ENCODE measurements around the gene MOSPD3. TPM values are rescaled to one million over a fixed set of nuclear protein-coding genes. Genes with fewer than 3 reads are reported as not detected.

Gene MOSPD3
- total RNA-seq, 4 donors from 2014 or later, result 13.5 to 39.6 (median 18.4) TPM

DNA sequence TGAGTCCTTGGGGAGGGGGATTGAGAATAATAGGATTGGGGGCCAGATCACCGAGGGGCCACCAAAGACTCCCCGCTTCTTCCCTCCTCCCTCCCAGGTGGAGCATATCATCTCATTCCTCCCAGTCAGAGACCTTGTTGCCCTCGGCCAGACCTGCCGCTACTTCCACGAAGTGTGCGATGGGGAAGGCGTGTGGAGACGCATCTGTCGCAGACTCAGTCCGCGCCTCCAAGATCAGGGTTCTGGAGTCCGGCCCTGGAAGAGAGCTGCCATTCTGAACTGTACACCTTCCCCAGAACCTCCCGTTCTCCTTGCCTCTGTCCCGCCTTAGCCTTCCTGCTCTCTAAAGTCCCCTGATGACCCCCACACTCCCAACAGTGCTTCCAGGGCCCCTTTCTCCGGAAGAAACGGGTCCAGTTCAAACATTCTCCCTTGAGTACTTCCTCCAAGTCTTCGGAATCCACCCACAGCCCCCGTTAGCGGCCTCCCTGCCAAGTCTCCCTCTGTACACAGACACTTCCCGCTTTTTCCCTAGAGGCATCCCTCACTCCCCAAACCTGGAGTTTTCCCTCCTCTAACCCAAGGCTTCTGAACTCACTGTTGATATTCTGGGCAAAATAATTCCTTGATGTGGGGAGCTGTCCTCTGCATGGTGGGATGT lies 22.1 kb upstream of the MOSPD3 start:
- TF ChIP-seq POLR2AphosphoS5 (IDR thresholded peaks at IDR 0.05) (no peak), EP300 (IDR thresholded peaks at IDR 0.05; ENCODE audit: low read depth) (no peak), CTCF (IDR thresholded peaks at IDR 0.05) (no peak), POLR2A (IDR thresholded peaks at IDR 0.05) (no peak)
- no peaks in the 10 kb centered on the region for H3K36me3 ChIP-seq
- peak overlapping the region in 2 of 4 donors; percentile 21 to 38 for H3K27ac ChIP-seq
- intact Hi-C loops (cut with DNase I; ENCODE audit: low total_unique reads) (no loop called here), in situ Hi-C loops (cut with MboI; ENCODE audit: low pct_ligation_motif_present in 1 of 4, low pct_unique_long_range_greater_than_20kb in 1 of 4, low sequenced_read_pairs in 3 of 4) (loop anchor here in 1 of 4 donors (25.0 kb wide), 1 partner anchor 97 kb away; the partner anchor contains the start of gene GIGYF1)
- 26 to 55% methylated on average over 4 to 20 of the region's 20 CpGs for WGBS, 2 donors (ENCODE audit: low coverage in 1 of 2)
- no peak for DNase-seq
- no peak overlapping the region for H3K4me3 ChIP-seq
- peaks cover 0 to 11% (median 8%) of the 10 kb centered on the region in 4 donors for H3K4me1 ChIP-seq
- no peaks in the 10 kb centered on the region for H3K27me3 ChIP-seq
- H3K9me3 ChIP-seq, result no peaks in the 10 kb centered on the region

DNA sequence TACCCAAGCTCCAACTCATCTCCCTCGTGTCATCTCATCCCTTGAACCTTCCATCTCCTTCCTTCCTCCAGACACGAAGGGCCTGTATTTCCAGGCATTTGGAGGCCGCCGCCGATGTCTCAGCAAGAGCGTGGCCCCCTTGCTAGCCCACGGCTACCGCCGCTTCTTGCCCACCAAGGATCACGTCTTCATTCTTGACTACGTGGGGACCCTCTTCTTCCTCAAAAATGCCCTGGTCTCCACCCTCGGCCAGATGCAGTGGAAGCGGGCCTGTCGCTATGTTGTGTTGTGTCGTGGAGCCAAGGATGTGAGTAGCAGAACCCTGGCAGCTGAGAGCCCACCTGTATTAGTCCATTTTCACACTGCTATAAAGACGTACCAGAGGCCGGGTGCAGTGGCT lies 20.7 kb upstream of the MOSPD3 start:
- no peak for DNase-seq
- in situ Hi-C loops (cut with MboI; ENCODE audit: low pct_ligation_motif_present in 1 of 4, low pct_unique_long_range_greater_than_20kb in 1 of 4, low sequenced_read_pairs in 3 of 4), result loop anchor here in 1 of 4 donors (25.0 kb wide), 1 partner anchor 96 kb away; the partner anchor contains the start of gene GIGYF1
- intact Hi-C loops (cut with DNase I; ENCODE audit: low total_unique reads), result no loop called here
- Histone ChIP-seq H3K27ac (no peak overlapping the region), H3K27me3 (no peaks in the 10 kb centered on the region), H3K36me3 (no peaks in the 10 kb centered on the region), H3K4me1 (peaks cover 0 to 9% (median 6%) of the 10 kb centered on the region in 4 donors), H3K4me3 (no peak overlapping the region), H3K9me3 (no peaks in the 10 kb centered on the region)
- no peak for TF ChIP-seq CTCF (IDR thresholded peaks at IDR 0.05)
- TF ChIP-seq POLR2A (IDR thresholded peaks at IDR 0.05), result no peak
- 90 to 91% methylated on average over 2 to 17 of the region's 17 CpGs for WGBS, 2 donors (ENCODE audit: low coverage in 1 of 2)

DNA sequence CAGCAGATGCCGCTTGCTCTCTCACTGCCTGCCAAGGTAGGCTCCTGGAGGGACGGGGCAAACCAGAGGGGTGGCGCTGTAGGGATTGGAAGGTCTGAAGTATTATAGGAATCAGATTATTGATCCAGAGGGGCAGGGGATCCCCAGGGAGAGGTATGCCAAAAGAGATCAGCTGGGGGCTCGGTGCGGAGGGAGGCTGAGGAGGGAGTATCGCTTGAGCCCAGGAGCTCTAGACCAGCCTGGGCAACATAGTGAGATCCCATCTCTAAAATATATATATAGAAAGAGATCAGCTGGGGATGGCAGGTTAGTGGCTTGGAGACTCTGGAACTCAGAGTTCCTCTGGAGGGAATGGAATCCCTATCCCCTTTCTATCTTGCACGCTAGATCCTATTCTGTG lies 17.2 kb upstream of the MOSPD3 start:
- Histone ChIP-seq H3K9me3 (no peaks in the 10 kb centered on the region), H3K36me3 (no peaks in the 10 kb centered on the region), H3K27ac (no peak overlapping the region), H3K27me3 (no peaks in the 10 kb centered on the region), H3K4me1 (no peaks in the 10 kb centered on the region), H3K4me3 (no peak overlapping the region)
- 92 to 100% methylated on average over 2 to 7 of the region's 7 CpGs for WGBS, 2 donors (ENCODE audit: low coverage in 1 of 2)
- DNase-seq, result no peak
- in situ Hi-C loops (cut with MboI; ENCODE audit: low pct_ligation_motif_present in 1 of 4, low pct_unique_long_range_greater_than_20kb in 1 of 4, low sequenced_read_pairs in 3 of 4) (loop anchor here in 1 of 4 donors (25.0 kb wide), 1 partner anchor 92 kb away; the partner anchor contains the start of gene GIGYF1), intact Hi-C loops (cut with DNase I; ENCODE audit: low total_unique reads) (no loop called here)
- no peak for TF ChIP-seq POLR2AphosphoS5 (IDR thresholded peaks at IDR 0.05)
- TF ChIP-seq POLR2A (IDR thresholded peaks at IDR 0.05), result no peak
- no peak for TF ChIP-seq CTCF (IDR thresholded peaks at IDR 0.05)
- TF ChIP-seq EP300 (IDR thresholded peaks at IDR 0.05; ENCODE audit: low read depth), result no peak

DNA sequence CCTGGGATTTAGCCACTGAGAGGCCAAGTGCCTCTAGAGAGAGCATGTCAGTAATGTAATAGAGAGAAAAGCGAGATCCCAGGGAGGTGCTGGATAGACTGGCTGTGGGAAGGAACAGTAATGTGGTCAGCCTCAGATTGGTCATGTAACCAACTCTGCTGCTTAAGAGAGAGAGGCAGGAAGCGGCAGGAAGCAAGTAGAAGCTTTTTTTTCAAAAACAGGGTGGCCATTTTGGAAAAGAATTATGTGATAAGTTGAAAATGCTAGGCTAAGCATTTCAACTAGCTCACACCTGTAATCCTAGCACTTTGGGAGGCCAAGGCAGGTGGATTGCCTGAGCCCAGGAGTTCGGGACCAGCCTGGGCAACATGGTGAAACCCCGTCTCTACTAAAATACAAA lies 13.9 kb upstream of the MOSPD3 start:
- TF ChIP-seq CTCF (IDR thresholded peaks at IDR 0.05) (no peak), POLR2A (IDR thresholded peaks at IDR 0.05) (no peak), POLR2AphosphoS5 (IDR thresholded peaks at IDR 0.05) (no peak), EP300 (IDR thresholded peaks at IDR 0.05; ENCODE audit: low read depth) (no peak)
- WGBS, 2 donors (ENCODE audit: low coverage in 1 of 2), result 88 to 96% methylated on average over 4 of the region's 4 CpGs
- H3K4me1 ChIP-seq, result peaks cover 0 to 5% (median 3%) of the 10 kb centered on the region in 4 donors
- H3K9me3 ChIP-seq, result no peaks in the 10 kb centered on the region
- no peak for DNase-seq
- no peak overlapping the region for H3K27ac ChIP-seq
- H3K36me3 ChIP-seq, result no peaks in the 10 kb centered on the region
- H3K4me3 ChIP-seq, result no peak overlapping the region
- intact Hi-C loops (cut with DNase I; ENCODE audit: low total_unique reads), result no loop called here
- in situ Hi-C loops (cut with MboI; ENCODE audit: low pct_ligation_motif_present in 1 of 4, low pct_unique_long_range_greater_than_20kb in 1 of 4, low sequenced_read_pairs in 3 of 4), result loop anchor here in 1 of 4 donors (25.0 kb wide), 1 partner anchor 89 kb away; the partner anchor contains the start of gene GIGYF1
- no peaks in the 10 kb centered on the region for H3K27me3 ChIP-seq
